K562 (cell line): ENCODE results near the gene PHF20. TPM values are rescaled to one million over a fixed set of nuclear protein-coding genes. Genes with fewer than 3 reads are reported as not detected.
A peak's percentile ranks its signal among the peaks of the same experiment; 100 is the strongest.

ENCODE experiments used
- ATAC-seq: fragments of 200-7000 bp; cut with Tn5 transposase; 3 replicates; pipeline ENCODE4 v1.9.1; 2020; ENCODE audit warnings: moderate library complexity
- BruUV-seq: library from RNA; stranded (reverse); fragments of 400-500 nt; replicated peaks from 2 replicates; lab custom pipeline; 2021; lab: Mats Ljungman, UMichigan
- CTCF ChIA-PET: fragments of 300-600 bp; formaldehyde crosslinking; extraction: SDS; loops from one replicate; lab custom pipeline; 2021; ENCODE audit warnings: low intra/inter-chr PET ratio; lab: Yijun Ruan, JAX
- POLR2A ChIA-PET: fragments of 300-600, 350-650 bp; sonication (Branson Sonifier 250); formaldehyde crosslinking; extraction: SDS; loops from one replicate; lab custom pipeline; 2021; ENCODE audit warnings: antibody characterized with exemption, inconsistent platforms; lab: Yijun Ruan, JAX
- DNase-seq, 4 experiments: peaks; one replicate each; pipeline versions ENCODE4 v3.0.0 to v3.0.0-alpha.2; 2011 to 2018; ENCODE audit warnings: low spot score in 3 of 4, mixed read lengths in 3 of 4; ENCODE audit errors: extremely low read depth in 1 of 4
- FAIRE-seq: peaks from 2 replicates; lab custom pipeline; 2011; peaks lifted over from hg19 to GRCh38; lab: Jason Lieb, UNC
- H2AFZ ChIP-seq: 2 replicates; pipeline ENCODE4 v1.6.0; 2011; ENCODE audit warnings: low read depth, low read length, control low read depth, inconsistent platforms
- H3K27ac ChIP-seq: fragments of 200-600 bp; 3 replicates; pipeline ENCODE4 v1.8.0; 2011; ENCODE audit warnings: low read depth, mild to moderate bottlenecking, control low read depth, inconsistent platforms, low read length, moderate library complexity, mixed read lengths; ENCODE audit errors: extremely low read depth
- H3K27me3 ChIP-seq, 2 experiments: fragments of 300-600 bp in 1 of 2; 2 replicates in 1 of 2; 3 replicates in 1 of 2; pipeline versions ENCODE4 v1.6.0 to v1.8.0; 2011; ENCODE audit warnings: inconsistent platforms in 2 of 2, low read length in 2 of 2, mild to moderate bottlenecking in 1 of 2, mixed read lengths in 1 of 2, moderate library complexity in 1 of 2; ENCODE audit not compliant: control insufficient read depth in 2 of 2, insufficient read depth in 2 of 2
- H3K36me3 ChIP-seq: fragments of 300-600 bp; 3 replicates; pipeline ENCODE4 v1.8.0; 2011; ENCODE audit warnings: mild to moderate bottlenecking, low read length, inconsistent platforms; ENCODE audit not compliant: control insufficient read depth, insufficient read depth
- H3K4me1 ChIP-seq, 2 experiments: fragments of 200-600 bp in 1 of 2; replicated peaks in 1 of 2; 2 replicates in 1 of 2; 3 replicates in 1 of 2; pipeline versions ENCODE4 v1.5.1 to v1.8.0; 2011; ENCODE audit warnings: inconsistent platforms in 2 of 2, low read length in 2 of 2, mild to moderate bottlenecking in 1 of 2, mixed read lengths in 1 of 2, moderate library complexity in 1 of 2; ENCODE audit not compliant: control insufficient read depth in 2 of 2, insufficient read depth in 2 of 2
- H3K4me2 ChIP-seq: 2 replicates; pipeline ENCODE4 v1.6.1; 2011; ENCODE audit warnings: low read length, control low read depth, inconsistent platforms, mixed read lengths; ENCODE audit not compliant: insufficient read depth
- H3K4me3 ChIP-seq: fragments of 200-600 bp; sonication (generic), shearing (Covaris generic); 2 replicates; pipeline ENCODE4 v1.5.1; 2016; ENCODE audit warnings: control low read depth, inconsistent platforms
- H3K79me2 ChIP-seq: fragments of 200-600 bp; 3 replicates; pipeline ENCODE4 v1.8.0; 2011; ENCODE audit warnings: low read length, inconsistent platforms; ENCODE audit not compliant: control insufficient read depth, insufficient read depth
- H3K9ac ChIP-seq, 2 experiments: 2 replicates each; pipeline versions ENCODE4 v1.6.0 to v1.6.1; 2011; ENCODE audit warnings: low read depth in 2 of 2, low read length in 2 of 2, control low read depth in 1 of 2, inconsistent platforms in 1 of 2, mild to moderate bottlenecking in 1 of 2, mixed read lengths in 1 of 2; ENCODE audit not compliant: insufficient read depth in 1 of 2
- H3K9me1 ChIP-seq: one replicate; pipeline ENCODE4 v1.6.0; 2011; ENCODE audit warnings: inconsistent platforms, mild to moderate bottlenecking, low read length, moderate library complexity; ENCODE audit not compliant: control insufficient read depth, insufficient read depth
- H3K9me3 ChIP-seq: replicated peaks from 2 replicates; pipeline ENCODE4 v1.5.1; 2011; ENCODE audit warnings: low read depth, low read length, inconsistent platforms; ENCODE audit not compliant: control insufficient read depth, insufficient read depth
- H4K20me1 ChIP-seq: replicated peaks from 2 replicates; pipeline ENCODE4 v1.6.1; 2011; ENCODE audit warnings: low read length, inconsistent platforms, mixed read lengths; ENCODE audit not compliant: control insufficient read depth, insufficient read depth
- HMGXB4 ChIP-seq: sonication (generic); formaldehyde crosslinking; IDR thresholded peaks from 2 replicates; pipeline ENCODE4 v1.8.1; 2023; ENCODE audit warnings: mild to moderate bottlenecking, missing genetic modification reagents
- MAZ ChIP-seq, 2 experiments: fragments of 450-650 bp in 1 of 2; sonication (generic) in 1 of 2; formaldehyde crosslinking; IDR thresholded peaks in 1 of 2; conservative IDR thresholded peaks in 1 of 2; 2 replicates each; pipeline versions ENCODE4 v1.4.0 to v1.5.0; 2020; ENCODE audit warnings: mild to moderate bottlenecking in 1 of 2, missing genetic modification reagents in 1 of 2
- MNT ChIP-seq, 2 experiments: fragments of 450-650 bp; conservative IDR thresholded peaks; 2 replicates each; pipeline ENCODE4 v1.6.1; 2017; ENCODE audit warnings: mild to moderate bottlenecking in 2 of 2, moderate library complexity in 2 of 2
- RREB1 ChIP-seq: fragments of 250-450 bp; sonication (Bioruptor Pico); IDR thresholded peaks from 2 replicates; pipeline ENCODE4 v1.4.0; 2020
- STAG1 ChIP-seq: sonication (generic); formaldehyde crosslinking; IDR thresholded peaks from 2 replicates; pipeline ENCODE4 v1.5.0; 2020; ENCODE audit warnings: missing genetic modification reagents, borderline replicate concordance
- ZBTB7A ChIP-seq: IDR thresholded peaks from 2 replicates; pipeline ENCODE4 v1.6.1; 2011; ENCODE audit warnings: low read depth, mild to moderate bottlenecking, low read length, moderate library complexity, borderline replicate concordance; ENCODE audit not compliant: control insufficient read depth
- ZNF311 ChIP-seq: fragments of 250-450 bp; sonication (Bioruptor Pico); IDR thresholded peaks from 2 replicates; pipeline ENCODE4 v1.4.0; 2020; ENCODE audit warnings: mild to moderate bottlenecking, moderate library complexity
- WGBS: fragments of 100-300 bp; shearing (Covaris generic); methylation state at CpG from one replicate; pipeline ENCODE4 v1.1.6; 2016; ENCODE audit warnings: low coverage, mixed read lengths; ENCODE audit not compliant: insufficient coverage; ENCODE audit errors: missing lambda C conversion rate; 5-methylcytosine and 5-hydroxymethylcytosine counted together
- in situ Hi-C: fragments of 300-500 bp; cut with MboI; formaldehyde crosslinking; loops from 4 replicates; pipeline ENCODE4 v1.15.0; 2018; ENCODE audit warnings: inconsistent platforms, mixed read lengths
- intact Hi-C: fragments of 100-400 bp; cut with micrococcal nuclease; formaldehyde crosslinking; loops from 2 replicates; pipeline ENCODE4 v1.14.2; 2022
- polyA plus RNA-seq, 8 experiments: library from polyadenylated mRNA; depleted of rRNA in 4 of 8; stranded (reverse) in 5 of 8; unstranded in 3 of 8; fragments of >200 nt; fragmentation: Nextera tagmentation in 2 of 8; fragmentation: Illumina TruSeq in 1 of 8; extraction: Ambion mirVana in 2 of 8; extraction: Trizol in 1 of 8; gene quantifications; 2 replicates each; pipeline versions ENCODE4 v1.2.1 to v1.2.3, GENCODE V29; 2011 to 2014; ENCODE audit warnings: inconsistent platforms in 1 of 8, missing spikeins in 1 of 8
- total RNA-seq, 7 experiments: library from RNA; depleted of rRNA in 6 of 7; stranded (reverse); fragments of >200 nt in 6 of 7; fragmentation: Illumina TruSeq in 2 of 7; extraction: Trizol in 2 of 7; gene quantifications; 2 replicates each; pipeline versions ENCODE4 v1.2.1 to v1.2.3, GENCODE V29; 2011 to 2021; ENCODE audit warnings: low replicate concordance in 1 of 7

The PHF20 gene
- total and polyA plus RNA-seq, 9 of the 15 experiments (the other 6 are each of a cell fraction or from before 2014, with no cell fraction given), result 49.9 to 196 (median 70.7) TPM

GRCh38 chr20:35992713-35993335 lies 221.0 kb downstream of the PHF20 start (continued):
- TF ChIP-seq HMGXB4 (CRISPR knock-in tag) (no peak), MAZ (CRISPR knock-in tag; conservative IDR thresholded peaks at IDR 0.05 in 1 of 2, IDR thresholded peaks at IDR 0.05 in 1 of 2) (peak in 1 of 2 experiments; percentile 40; a peak in 1 of 4 replicates)

- Histone ChIP-seq H2AFZ (no peak overlapping the region), H3K79me2 (no peaks in the 10 kb centered on the region), H3K27me3 (no peaks in the 10 kb centered on the region; a peak in 1 of 5 replicates), H4K20me1 (no peaks in the 10 kb centered on the region), H3K27ac (no peak overlapping the region), H3K9me3 (no peaks in the 10 kb centered on the region), H3K4me2 (no peak overlapping the region), H3K36me3 (no peaks in the 10 kb centered on the region), H3K9me1 (no peaks in the 10 kb centered on the region), H3K9ac (no peak overlapping the region), H3K4me3 (no peak overlapping the region), H3K4me1 (peaks cover 0 to 11% of the 10 kb centered on the region in 2 experiments; a peak in 4 of 5 replicates)
- DNase-seq (peak; percentile 67 to 90 (median 73)), FAIRE-seq (peak; percentile 74), ATAC-seq (peak; percentile 97)
- BruUV-seq, result no TSS peak
- ChIA-PET POLR2A (interaction anchor here (0.6 to 3.2 kb wide), 4 partner anchors 11 to 251 kb away, joined by 3 to 13 read pairs (median 4); no protein-coding TSS in a partner anchor), CTCF (interaction anchor here (0.5 to 7.9 kb wide), 6 partner anchors 89 to 208 kb away, joined by 3 to 205 read pairs (median 4); no protein-coding TSS in a partner anchor)
- 4% methylated on average over 6 of the region's 6 CpGs for WGBS
- intact Hi-C loops (loop anchor here (1.0 to 5.0 kb wide), 3 partner anchors 57 to 442 kb away; no protein-coding TSS in a partner anchor), in situ Hi-C loops (loop anchor here (5.0 to 25.0 kb wide), 2 partner anchors 142 to 442 kb away; no protein-coding TSS in a partner anchor)
- TF ChIP-seq ZNF311 (CRISPR knock-in tag) (no peak), RREB1 (CRISPR knock-in tag) (no peak), ZBTB7A (peak; percentile 38; the same call in 1 of the 2 replicates), STAG1 (CRISPR knock-in tag) (peak; percentile 96), MNT (conservative IDR thresholded peaks at IDR 0.05) (no peak)
Measured at GRCh38 chr20:35994994-35995453, 223.2 kb downstream of the PHF20 start.
